ENCODE data around the gene LPCAT3. TPM values are rescaled to one million over a fixed set of nuclear protein-coding genes. Genes with fewer than 3 reads are reported as not detected.

The LPCAT3 gene
- total RNA-seq, 1 experiment from 2014 or later, result 45.8 TPM

DNA sequence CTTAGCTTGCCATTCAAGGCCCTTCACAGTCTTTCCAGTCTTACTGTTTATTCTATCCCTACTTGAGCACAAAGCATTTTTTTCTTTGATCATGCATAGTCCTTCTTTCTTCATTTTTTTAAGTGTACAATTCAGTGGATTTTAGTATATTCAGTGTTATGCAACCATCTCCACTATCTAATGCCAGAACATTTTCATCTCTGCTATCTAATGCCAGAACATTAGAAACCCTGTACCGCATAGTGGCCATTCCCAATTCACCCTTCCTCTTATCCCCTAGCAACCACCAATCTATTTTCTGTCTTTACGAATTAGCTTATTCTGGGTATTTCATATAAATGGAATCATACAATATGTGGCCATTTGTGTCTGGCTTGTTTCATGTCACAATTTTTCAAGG lies 13.4 kb downstream of the LPCAT3 start:
- CTCF ChIA-PET, result interaction anchor here (0.8 to 1.3 kb wide), 2 partner anchors 13 to 108 kb away, joined by 3 read pairs; partner anchors contain the start of gene LPCAT3
- no peaks in the 10 kb centered on the region for H3K9me3 ChIP-seq (ENCODE audit: control insufficient read depth in 1 of 2, insufficient read depth in 1 of 2, low read depth in 1 of 2, low read length in 2 of 2)
- H3K36me3 ChIP-seq (ENCODE audit: control insufficient read depth in 1 of 2, insufficient read depth in 2 of 2, low read length in 2 of 2), result 0 out of 4 replicates have a peak, but pooled peaks cover 0 to 2% of the 10 kb centered on the region in 2 experiments
- ATAC-seq (no peak), DNase-seq (ENCODE audit: low read depth, low spot score) (no peak)
- POLR2A ChIA-PET, result interaction anchor here (1.3 kb wide), 1 partner anchor 59 kb away, joined by 5 read pairs; no protein-coding TSS in a partner anchor
- TF ChIP-seq, protein P1, sequence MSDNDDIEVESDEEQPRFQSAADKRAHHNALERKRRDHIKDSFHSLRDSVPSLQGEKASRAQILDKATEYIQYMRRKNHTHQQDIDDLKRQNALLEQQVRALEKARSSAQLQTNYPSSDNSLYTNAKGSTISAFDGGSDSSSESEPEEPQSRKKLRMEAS (IDR thresholded peaks at IDR 0.05), result no peak
- TF ChIP-seq POLR2A (IDR thresholded peaks at IDR 0.05; ENCODE audit: borderline replicate concordance, extremely low read depth, insufficient read depth, insufficient read length) (no peak), EGR1 (IDR thresholded peaks at IDR 0.05; ENCODE audit: low read depth) (no peak), ELF1 (IDR thresholded peaks at IDR 0.05; ENCODE audit: borderline replicate concordance, low read depth) (no peak), TCF7L2 (IDR thresholded peaks at IDR 0.05; ENCODE audit: borderline replicate concordance, extremely low read depth, insufficient read depth, insufficient read length) (no peak), ZFX (IDR thresholded peaks at IDR 0.05) (no peak), SRF (IDR thresholded peaks at IDR 0.05; ENCODE audit: low read depth) (no peak), RAD21 (IDR thresholded peaks at IDR 0.05; ENCODE audit: low read depth) (no peak), EZH2 (IDR thresholded peaks at IDR 0.05) (no peak), EZH2phosphoT487 (IDR thresholded peaks at IDR 0.05; ENCODE audit: borderline replicate concordance) (no peak), CEBPB (IDR thresholded peaks at IDR 0.05; ENCODE audit: low read depth) (no peak), CBX3 (IDR thresholded peaks at IDR 0.05; ENCODE audit: low read depth) (no peak), SP1 (IDR thresholded peaks at IDR 0.05; ENCODE audit: low read depth) (no peak), POLR2AphosphoS5 (IDR thresholded peaks at IDR 0.05; ENCODE audit: low read depth, low read length) (no peak), YY1 (IDR thresholded peaks at IDR 0.05; ENCODE audit: extremely low read depth, insufficient replicate concordance, low read depth, low read length) (no peak)
- TF ChIP-seq, protein P2, sequence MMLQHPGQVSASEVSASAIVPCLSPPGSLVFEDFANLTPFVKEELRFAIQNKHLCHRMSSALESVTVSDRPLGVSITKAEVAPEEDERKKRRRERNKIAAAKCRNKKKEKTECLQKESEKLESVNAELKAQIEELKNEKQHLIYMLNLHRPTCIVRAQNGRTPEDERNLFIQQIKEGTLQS (IDR thresholded peaks at IDR 0.05), result no peak
- TF ChIP-seq, protein P3, sequence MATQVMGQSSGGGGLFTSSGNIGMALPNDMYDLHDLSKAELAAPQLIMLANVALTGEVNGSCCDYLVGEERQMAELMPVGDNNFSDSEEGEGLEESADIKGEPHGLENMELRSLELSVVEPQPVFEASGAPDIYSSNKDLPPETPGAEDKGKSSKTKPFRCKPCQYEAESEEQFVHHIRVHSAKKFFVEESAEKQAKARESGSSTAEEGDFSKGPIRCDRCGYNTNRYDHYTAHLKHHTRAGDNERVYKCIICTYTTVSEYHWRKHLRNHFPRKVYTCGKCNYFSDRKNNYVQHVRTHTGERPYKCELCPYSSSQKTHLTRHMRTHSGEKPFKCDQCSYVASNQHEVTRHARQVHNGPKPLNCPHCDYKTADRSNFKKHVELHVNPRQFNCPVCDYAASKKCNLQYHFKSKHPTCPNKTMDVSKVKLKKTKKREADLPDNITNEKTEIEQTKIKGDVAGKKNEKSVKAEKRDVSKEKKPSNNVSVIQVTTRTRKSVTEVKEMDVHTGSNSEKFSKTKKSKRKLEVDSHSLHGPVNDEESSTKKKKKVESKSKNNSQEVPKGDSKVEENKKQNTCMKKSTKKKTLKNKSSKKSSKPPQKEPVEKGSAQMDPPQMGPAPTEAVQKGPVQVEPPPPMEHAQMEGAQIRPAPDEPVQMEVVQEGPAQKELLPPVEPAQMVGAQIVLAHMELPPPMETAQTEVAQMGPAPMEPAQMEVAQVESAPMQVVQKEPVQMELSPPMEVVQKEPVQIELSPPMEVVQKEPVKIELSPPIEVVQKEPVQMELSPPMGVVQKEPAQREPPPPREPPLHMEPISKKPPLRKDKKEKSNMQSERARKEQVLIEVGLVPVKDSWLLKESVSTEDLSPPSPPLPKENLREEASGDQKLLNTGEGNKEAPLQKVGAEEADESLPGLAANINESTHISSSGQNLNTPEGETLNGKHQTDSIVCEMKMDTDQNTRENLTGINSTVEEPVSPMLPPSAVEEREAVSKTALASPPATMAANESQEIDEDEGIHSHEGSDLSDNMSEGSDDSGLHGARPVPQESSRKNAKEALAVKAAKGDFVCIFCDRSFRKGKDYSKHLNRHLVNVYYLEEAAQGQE (IDR thresholded peaks at IDR 0.05; ENCODE audit: low read depth), result no peak
- TF ChIP-seq, protein P4, sequence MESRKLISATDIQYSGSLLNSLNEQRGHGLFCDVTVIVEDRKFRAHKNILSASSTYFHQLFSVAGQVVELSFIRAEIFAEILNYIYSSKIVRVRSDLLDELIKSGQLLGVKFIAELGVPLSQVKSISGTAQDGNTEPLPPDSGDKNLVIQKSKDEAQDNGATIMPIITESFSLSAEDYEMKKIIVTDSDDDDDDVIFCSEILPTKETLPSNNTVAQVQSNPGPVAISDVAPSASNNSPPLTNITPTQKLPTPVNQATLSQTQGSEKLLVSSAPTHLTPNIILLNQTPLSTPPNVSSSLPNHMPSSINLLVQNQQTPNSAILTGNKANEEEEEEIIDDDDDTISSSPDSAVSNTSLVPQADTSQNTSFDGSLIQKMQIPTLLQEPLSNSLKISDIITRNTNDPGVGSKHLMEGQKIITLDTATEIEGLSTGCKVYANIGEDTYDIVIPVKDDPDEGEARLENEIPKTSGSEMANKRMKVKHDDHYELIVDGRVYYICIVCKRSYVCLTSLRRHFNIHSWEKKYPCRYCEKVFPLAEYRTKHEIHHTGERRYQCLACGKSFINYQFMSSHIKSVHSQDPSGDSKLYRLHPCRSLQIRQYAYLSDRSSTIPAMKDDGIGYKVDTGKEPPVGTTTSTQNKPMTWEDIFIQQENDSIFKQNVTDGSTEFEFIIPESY (IDR thresholded peaks at IDR 0.05; ENCODE audit: extremely low read depth, insufficient replicate concordance, low read length), result no peak
- TF ChIP-seq, protein P5, sequence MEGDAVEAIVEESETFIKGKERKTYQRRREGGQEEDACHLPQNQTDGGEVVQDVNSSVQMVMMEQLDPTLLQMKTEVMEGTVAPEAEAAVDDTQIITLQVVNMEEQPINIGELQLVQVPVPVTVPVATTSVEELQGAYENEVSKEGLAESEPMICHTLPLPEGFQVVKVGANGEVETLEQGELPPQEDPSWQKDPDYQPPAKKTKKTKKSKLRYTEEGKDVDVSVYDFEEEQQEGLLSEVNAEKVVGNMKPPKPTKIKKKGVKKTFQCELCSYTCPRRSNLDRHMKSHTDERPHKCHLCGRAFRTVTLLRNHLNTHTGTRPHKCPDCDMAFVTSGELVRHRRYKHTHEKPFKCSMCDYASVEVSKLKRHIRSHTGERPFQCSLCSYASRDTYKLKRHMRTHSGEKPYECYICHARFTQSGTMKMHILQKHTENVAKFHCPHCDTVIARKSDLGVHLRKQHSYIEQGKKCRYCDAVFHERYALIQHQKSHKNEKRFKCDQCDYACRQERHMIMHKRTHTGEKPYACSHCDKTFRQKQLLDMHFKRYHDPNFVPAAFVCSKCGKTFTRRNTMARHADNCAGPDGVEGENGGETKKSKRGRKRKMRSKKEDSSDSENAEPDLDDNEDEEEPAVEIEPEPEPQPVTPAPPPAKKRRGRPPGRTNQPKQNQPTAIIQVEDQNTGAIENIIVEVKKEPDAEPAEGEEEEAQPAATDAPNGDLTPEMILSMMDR (IDR thresholded peaks at IDR 0.05 in 2 of 3, conservative IDR thresholded peaks at IDR 0.05 in 1 of 3; ENCODE audit: borderline replicate concordance in 1 of 3, insufficient read depth in 1 of 3, low read depth in 2 of 3, low read length in 2 of 3), result no peak
- no peak overlapping the region for H3K9ac ChIP-seq (ENCODE audit: low read length)
- no peak overlapping the region for H2AFZ ChIP-seq (ENCODE audit: low read depth, low read length, poor library complexity, severe bottlenecking)
- H3K9me2 ChIP-seq (ENCODE audit: insufficient read depth), result no peaks in the 10 kb centered on the region
- H3K27me3 ChIP-seq (ENCODE audit: insufficient read depth, low read length), result no peaks in the 10 kb centered on the region
- BruUV-seq (replicated peaks), result no TSS peak
- H3K4me1 ChIP-seq (ENCODE audit: control insufficient read depth in 1 of 2, insufficient read depth in 2 of 2, low read length in 2 of 2), result no peaks in the 10 kb centered on the region
- no peak overlapping the region for H3K4me3 ChIP-seq (replicated peaks in 1 of 2; ENCODE audit: low read depth in 1 of 2, low read length in 2 of 2)
- RAD21 ChIA-PET (ENCODE audit: low non-redundant PET in 1 of 2, low total read pairs in 2 of 2, uncharacterized antibody in 2 of 2, unreplicated experiment in 2 of 2), result no interaction called here
- H4K20me1 ChIP-seq (ENCODE audit: insufficient read depth), result no peaks in the 10 kb centered on the region
- H3K79me2 ChIP-seq (ENCODE audit: insufficient read depth, low read length), result peaks cover 7% of the 10 kb centered on the region; the same call in 1 of the 2 replicates
- no peak overlapping the region for H3K4me2 ChIP-seq (ENCODE audit: low read length)
- intact Hi-C loops (cut with micrococcal nuclease), result no loop called here
- no peak overlapping the region for H3K27ac ChIP-seq (ENCODE audit: low read depth, low read length)

Measured in HCT116 (cell line).